Vagina (tissue), 2 donors: ENCODE measurements around the gene TSC1. TPM values are rescaled to one million over a fixed set of nuclear protein-coding genes. Genes with fewer than 3 reads are reported as not detected.

ENCODE experiments used
- DNase-seq, 2 donors: peaks; one replicate each; pipeline ENCODE4 v3.0.0-alpha.2; 2017; ENCODE audit errors: extremely low spot score in 2 of 2
- H3K27ac ChIP-seq: fragments of 200-600 bp; sonication (generic); one replicate; pipeline ENCODE4 v1.5.1; 2019
- H3K27me3 ChIP-seq: fragments of 200-600 bp; sonication (generic); one replicate; pipeline ENCODE4 v1.5.1; 2019
- H3K36me3 ChIP-seq, 2 donors: fragments of 200-600 bp; sonication (generic); one replicate each; pipeline ENCODE4 v1.5.1; 2017 to 2019
- H3K4me1 ChIP-seq: fragments of 200-600 bp; sonication (generic); one replicate; pipeline ENCODE4 v1.5.1; 2019
- H3K4me3 ChIP-seq, 2 donors: fragments of 200-600 bp; sonication (generic); 1 replicate in 1 of 2; 2 replicates in 1 of 2; pipeline ENCODE4 v1.5.1; 2016 to 2019
- H3K9me3 ChIP-seq: fragments of 200-600 bp; sonication (generic); one replicate; pipeline ENCODE4 v1.5.1; 2019
- POLR2A ChIP-seq, 2 donors: fragments of 450-650 bp; IDR thresholded peaks; one replicate each; pipeline ENCODE4 v1.6.1; 2017; ENCODE audit warnings: antibody characterized with exemption in 2 of 2, mild to moderate bottlenecking in 2 of 2, moderate library complexity in 2 of 2
- POLR2AphosphoS5 ChIP-seq, 2 donors: sonication (generic); formaldehyde crosslinking; IDR thresholded peaks; one replicate each; pipeline ENCODE4 v1.9.0; 2017; ENCODE audit warnings: antibody characterized with exemption in 2 of 2, mild to moderate bottlenecking in 2 of 2, low read depth in 1 of 2; ENCODE audit not compliant: insufficient read depth in 1 of 2
- intact Hi-C: fragments of 100-400 bp; cut with DNase I; formaldehyde crosslinking; loops from one replicate; pipeline ENCODE4 v1.15.1; 2023
- total RNA-seq: library from RNA; depleted of rRNA; stranded (reverse); fragments of >200 nt; gene quantifications from one replicate; pipeline ENCODE4 v1.2.3, GENCODE V29; 2016
- TF ChIP-seq, protein P1 (sequence below), 3 experiments: fragments of 450-650 bp in 2 of 3; fragments of 200-600 bp in 1 of 3; sonication (generic) in 1 of 3; IDR thresholded peaks; one replicate each; pipeline ENCODE4 v1.5.1; 2017 to 2019; ENCODE audit warnings: antibody characterized with exemption in 3 of 3, mild to moderate bottlenecking in 2 of 3, moderate library complexity in 2 of 3

TSC1 gene
- total RNA-seq, 1 donor from 2014 or later: 56.2 TPM

DNA sequence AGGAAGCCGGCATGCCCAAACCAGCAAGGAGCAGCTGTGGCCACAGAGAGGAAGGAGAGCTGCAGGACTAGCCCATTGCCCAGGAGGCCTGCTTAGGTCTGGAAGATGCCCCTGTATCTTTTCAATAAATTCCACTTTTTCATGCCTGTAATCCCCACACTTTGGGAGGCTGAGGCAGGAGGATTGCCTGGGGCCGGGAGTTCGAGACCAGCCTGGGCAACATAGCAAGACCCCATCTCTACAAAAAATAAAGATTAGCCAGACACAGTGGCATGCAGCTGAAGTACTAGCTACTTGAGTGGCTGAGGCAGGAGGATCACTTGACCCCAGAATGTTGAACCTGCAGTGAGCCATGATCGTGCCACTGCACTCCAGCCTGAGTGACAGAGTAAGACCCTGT lies 5.3 kb upstream of the TSC1 start:
- no peak overlapping the region for H3K4me3 ChIP-seq
- TF ChIP-seq, protein P1, sequence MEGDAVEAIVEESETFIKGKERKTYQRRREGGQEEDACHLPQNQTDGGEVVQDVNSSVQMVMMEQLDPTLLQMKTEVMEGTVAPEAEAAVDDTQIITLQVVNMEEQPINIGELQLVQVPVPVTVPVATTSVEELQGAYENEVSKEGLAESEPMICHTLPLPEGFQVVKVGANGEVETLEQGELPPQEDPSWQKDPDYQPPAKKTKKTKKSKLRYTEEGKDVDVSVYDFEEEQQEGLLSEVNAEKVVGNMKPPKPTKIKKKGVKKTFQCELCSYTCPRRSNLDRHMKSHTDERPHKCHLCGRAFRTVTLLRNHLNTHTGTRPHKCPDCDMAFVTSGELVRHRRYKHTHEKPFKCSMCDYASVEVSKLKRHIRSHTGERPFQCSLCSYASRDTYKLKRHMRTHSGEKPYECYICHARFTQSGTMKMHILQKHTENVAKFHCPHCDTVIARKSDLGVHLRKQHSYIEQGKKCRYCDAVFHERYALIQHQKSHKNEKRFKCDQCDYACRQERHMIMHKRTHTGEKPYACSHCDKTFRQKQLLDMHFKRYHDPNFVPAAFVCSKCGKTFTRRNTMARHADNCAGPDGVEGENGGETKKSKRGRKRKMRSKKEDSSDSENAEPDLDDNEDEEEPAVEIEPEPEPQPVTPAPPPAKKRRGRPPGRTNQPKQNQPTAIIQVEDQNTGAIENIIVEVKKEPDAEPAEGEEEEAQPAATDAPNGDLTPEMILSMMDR (IDR thresholded peaks at IDR 0.05): no peak
- no peak for TF ChIP-seq POLR2AphosphoS5 (IDR thresholded peaks at IDR 0.05; ENCODE audit: insufficient read depth in 1 of 2, low read depth in 1 of 2)
- no peak for TF ChIP-seq POLR2A (IDR thresholded peaks at IDR 0.05)
- no peak overlapping the region for H3K27ac ChIP-seq
- DNase-seq: peak in 1 of 2 donors; percentile 31
- no peaks in the 10 kb centered on the region for H3K27me3 ChIP-seq
- intact Hi-C loops: no loop called here
- H3K4me1 ChIP-seq: peaks cover 6% of the 10 kb centered on the region
- H3K36me3 ChIP-seq: no peaks in the 10 kb centered on the region
- H3K9me3 ChIP-seq: no peaks in the 10 kb centered on the region

DNA sequence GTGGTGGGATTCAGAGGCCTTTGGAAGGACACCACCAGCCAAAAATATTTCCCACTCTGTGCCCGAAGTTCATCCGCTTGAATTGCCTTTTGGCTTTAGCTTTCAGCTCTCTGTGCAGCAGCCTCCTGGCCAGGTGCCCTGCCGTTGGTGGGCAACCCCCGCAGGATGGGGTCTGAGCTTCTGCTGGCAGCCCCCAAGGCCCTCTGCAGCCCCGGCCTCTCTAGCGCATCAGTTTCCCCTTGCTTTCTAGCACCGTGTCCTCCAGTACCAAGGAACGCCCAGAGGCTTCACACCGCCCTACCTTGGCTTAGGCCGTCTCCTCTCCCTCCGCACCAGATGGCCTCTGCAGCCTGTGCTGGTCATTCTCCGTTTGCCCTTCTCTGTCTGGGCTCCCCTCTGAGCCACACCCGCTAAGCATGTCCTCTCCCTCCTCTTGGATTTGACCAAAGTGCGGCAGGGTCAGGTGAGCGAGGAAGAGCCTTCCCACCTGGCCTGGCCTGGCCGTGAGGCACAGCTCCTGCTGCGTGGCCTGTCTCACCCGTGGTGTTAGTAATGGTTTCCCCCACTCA lies 4.2 kb upstream of the TSC1 start:
- TF ChIP-seq POLR2A (IDR thresholded peaks at IDR 0.05) (no peak), POLR2AphosphoS5 (IDR thresholded peaks at IDR 0.05; ENCODE audit: insufficient read depth in 1 of 2, low read depth in 1 of 2) (no peak)
- TF ChIP-seq, protein P1 (IDR thresholded peaks at IDR 0.05): no peak
- Histone ChIP-seq H3K27me3 (no peaks in the 10 kb centered on the region), H3K9me3 (no peaks in the 10 kb centered on the region), H3K4me3 (no peak overlapping the region), H3K36me3 (no peaks in the 10 kb centered on the region), H3K4me1 (peaks cover 12% of the 10 kb centered on the region), H3K27ac (no peak overlapping the region)
- no peak for DNase-seq
- intact Hi-C loops: no loop called here

DNA sequence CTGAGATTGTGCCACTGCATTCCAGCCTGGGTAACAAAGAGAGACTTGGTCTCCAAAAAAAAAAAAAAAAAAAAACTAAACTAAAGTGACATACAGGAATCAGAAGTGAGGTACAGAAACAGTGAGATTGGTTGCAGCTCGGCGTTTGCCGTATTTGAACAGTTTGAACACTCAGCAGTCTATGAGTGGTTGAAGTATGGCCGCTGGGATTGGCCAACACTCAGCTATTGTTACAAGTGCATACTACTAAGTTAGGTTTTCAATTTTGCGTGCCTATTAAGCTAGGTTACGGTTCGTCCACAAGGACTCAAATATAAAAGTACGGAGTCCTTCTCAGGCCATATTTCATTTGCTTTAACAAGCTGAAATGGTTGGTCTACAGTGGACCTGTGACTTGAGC lies 3.3 kb upstream of the TSC1 start:
- Histone ChIP-seq H3K4me3 (no peak overlapping the region), H3K9me3 (no peaks in the 10 kb centered on the region), H3K27me3 (no peaks in the 10 kb centered on the region), H3K27ac (no peak overlapping the region), H3K36me3 (no peaks in the 10 kb centered on the region), H3K4me1 (peaks cover 20% of the 10 kb centered on the region)
- DNase-seq: no peak
- intact Hi-C loops: no loop called here
- no peak for TF ChIP-seq POLR2AphosphoS5 (IDR thresholded peaks at IDR 0.05; ENCODE audit: insufficient read depth in 1 of 2, low read depth in 1 of 2)
- TF ChIP-seq POLR2A (IDR thresholded peaks at IDR 0.05): no peak
- TF ChIP-seq, protein P1 (IDR thresholded peaks at IDR 0.05): no peak

DNA sequence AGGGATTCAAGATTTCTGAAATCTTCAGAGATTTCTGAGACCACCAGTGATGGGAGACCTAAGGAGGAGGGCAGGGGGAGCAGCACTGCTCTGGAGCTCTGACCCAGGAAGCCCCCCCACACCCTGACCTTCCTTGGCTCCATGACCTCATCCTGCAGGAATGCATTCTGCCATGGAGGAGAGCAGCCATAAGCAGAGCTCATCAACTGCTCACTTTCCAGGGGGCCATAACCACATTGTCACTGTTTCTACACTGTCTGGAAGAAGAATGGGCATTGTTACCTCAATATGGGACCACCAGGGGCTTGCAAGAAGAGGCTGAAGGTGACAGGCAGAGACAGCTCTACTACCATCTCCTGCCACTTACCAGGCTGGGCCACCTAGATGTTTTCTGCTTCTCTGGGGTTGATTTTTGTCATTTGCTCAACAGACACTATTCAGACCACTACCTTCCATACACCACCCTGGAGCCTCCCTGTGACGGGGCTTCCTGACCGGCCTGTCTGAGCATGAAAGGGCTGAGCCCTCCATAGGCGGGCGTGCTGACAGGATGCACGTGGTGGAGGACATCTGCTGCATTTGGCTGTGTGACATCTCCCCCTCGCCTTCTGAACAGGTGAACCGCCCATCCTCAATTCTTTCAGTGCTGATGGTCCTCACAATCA lies 2.3 kb upstream of the TSC1 start:
- no peak overlapping the region for H3K4me3 ChIP-seq
- intact Hi-C loops: no loop called here

More for the DNA sequence above, 2.3 kb upstream of the TSC1 start:
- no peaks in the 10 kb centered on the region for H3K27me3 ChIP-seq
- no peaks in the 10 kb centered on the region for H3K36me3 ChIP-seq
- no peak for DNase-seq
- TF ChIP-seq POLR2AphosphoS5 (IDR thresholded peaks at IDR 0.05; ENCODE audit: insufficient read depth in 1 of 2, low read depth in 1 of 2) (no peak), POLR2A (IDR thresholded peaks at IDR 0.05) (no peak)
- TF ChIP-seq, protein P1 (IDR thresholded peaks at IDR 0.05): no peak
- peaks cover 30% of the 10 kb centered on the region for H3K4me1 ChIP-seq
- H3K9me3 ChIP-seq: no peaks in the 10 kb centered on the region
- no peak overlapping the region for H3K27ac ChIP-seq
